ENCODE results near the gene ME2.
"Not testable (repeated sequence)": the region's sequence is repeated elsewhere in the genome, so short reads cannot be mapped to it uniquely, and the experiment has no call there.

ME2 gene

DNA sequence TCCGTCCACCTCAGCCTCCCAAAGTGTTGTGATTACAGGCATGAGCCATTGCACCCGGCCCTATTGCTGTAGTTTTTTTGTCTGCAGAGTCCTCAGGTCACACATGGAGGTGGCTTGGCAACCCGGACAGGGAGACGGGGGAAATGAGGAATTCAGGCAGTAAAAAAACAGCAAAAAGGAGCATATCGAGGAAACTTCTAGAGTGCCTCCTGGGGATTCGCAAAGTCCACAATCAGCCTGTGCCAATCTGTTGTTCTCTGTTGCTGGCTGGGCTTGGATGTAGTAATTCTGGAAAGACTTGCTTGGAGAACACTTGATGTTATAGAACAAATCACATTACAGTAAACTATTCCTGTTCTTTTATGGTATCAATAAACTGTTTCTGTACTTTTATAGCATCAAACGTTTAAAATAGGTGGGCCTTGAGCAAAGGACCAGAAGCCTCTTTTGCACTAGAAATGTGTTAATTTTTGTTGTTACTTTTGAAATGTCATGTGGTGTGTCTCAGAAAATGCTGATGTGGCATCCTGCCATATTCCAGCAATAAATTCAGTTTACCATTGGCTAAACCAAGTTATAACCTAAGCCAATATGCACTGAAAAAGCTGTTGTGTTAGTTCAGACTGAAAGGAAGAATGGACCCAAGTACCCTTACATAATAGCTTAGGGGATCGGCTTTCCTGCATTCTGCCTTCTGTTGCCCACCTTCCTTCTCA is 103.3 kb downstream of the ME2 start:
- no peak for DNase-seq

GRCh38 chr18:50982802-50983179 is 103.9 kb downstream of the ME2 start:
- DNase-seq: no peak

- no peak for DNase-seq
Observed at GRCh38 chr18:50986360-50987087, 107.6 kb downstream of the ME2 start.

DNA sequence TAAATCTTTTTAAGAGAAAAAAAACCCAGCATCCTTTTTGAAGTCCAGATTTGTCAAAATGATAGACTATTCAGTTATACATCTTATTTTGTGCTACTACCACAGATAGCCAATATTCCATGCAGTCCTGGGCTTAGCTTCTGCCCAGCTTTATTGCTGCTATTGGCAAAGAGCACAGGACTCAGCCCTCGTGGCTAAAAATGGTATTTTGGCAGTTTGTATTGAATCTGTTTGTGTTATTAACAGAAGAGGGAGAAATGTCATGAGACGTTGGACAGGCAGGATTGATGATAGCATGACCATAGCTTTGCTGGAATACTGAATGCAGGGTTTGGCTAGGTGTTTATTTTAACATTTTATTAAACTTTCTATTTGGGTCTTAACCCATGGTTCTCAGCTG is 108.3 kb downstream of the ME2 start:
- DNase-seq: no peak

DNA sequence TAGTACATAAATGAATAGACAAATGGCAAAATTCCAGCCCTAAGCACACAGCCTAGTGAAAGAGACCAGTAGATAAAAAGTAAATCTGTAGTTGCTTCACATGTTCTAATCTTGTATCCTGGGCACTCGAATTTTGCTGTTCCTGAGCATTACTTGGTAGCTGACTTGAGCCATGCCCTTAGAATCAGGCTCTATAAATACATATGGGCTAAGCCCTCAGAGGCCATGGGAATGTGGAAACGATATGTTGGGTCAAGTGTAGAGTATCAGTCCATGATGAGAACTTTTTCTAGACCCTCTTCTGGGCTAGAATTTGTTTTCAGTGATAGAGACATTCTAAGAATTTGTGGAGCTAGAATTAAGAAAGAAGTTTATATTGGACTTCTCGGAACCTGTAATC is 110.8 kb downstream of the ME2 start:
- DNase-seq: no peak

- no peak for DNase-seq
Observed at GRCh38 chr18:50992351-50992762, 113.4 kb downstream of the ME2 start.

DNA sequence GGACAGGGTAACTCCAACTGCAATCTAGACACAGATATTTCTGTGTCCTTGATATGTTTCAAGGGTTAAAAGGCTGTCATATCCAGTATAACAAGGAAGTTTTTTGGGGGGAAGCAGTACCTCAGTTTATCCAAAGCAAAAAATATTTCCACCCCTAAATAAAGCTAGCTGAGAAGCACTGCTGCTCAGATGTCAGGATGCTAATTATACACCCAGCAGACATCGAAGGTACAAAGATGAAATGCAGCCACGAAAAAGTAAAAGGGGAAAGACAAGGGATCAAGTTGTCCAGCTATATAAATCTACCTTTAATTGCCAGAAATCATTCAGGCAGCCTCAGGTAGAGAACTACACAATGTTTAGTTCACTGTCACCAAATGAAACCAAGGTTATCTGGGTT is 115.1 kb downstream of the ME2 start:
- DNase-seq: no peak

GRCh38 chr18:51003174-51003573 is 124.3 kb downstream of the ME2 start:
- not testable (repeated sequence) for DNase-seq

All from activated T-cell treated with anti-CD3 and anti-CD28 coated beads, Interleukin-2, amount 50 U/mL, for 48 hours (primary cell).